Suprapubic skin (tissue), 3 donors: ENCODE data around the gene POLR2M.

Experiments
- CTCF ChIP-seq, 2 donors: fragments of 200-600 bp in 1 of 2; fragments of 450-650 bp in 1 of 2; sonication (generic) in 1 of 2; IDR thresholded peaks; one replicate each; pipeline ENCODE4 v1.5.1; 2016 to 2019; ENCODE audit warnings: antibody characterized with exemption in 2 of 2, mild to moderate bottlenecking in 1 of 2, moderate library complexity in 1 of 2
- EP300 ChIP-seq: sonication (generic); formaldehyde crosslinking; IDR thresholded peaks from one replicate; pipeline ENCODE4 v1.6.1; 2017; ENCODE audit warnings: antibody characterized with exemption
- POLR2A ChIP-seq, 2 donors: fragments of 450-650 bp; IDR thresholded peaks; one replicate each; pipeline ENCODE4 v1.6.1; 2017; ENCODE audit warnings: antibody characterized with exemption in 2 of 2, mild to moderate bottlenecking in 2 of 2, moderate library complexity in 2 of 2

- TF ChIP-seq POLR2A (IDR thresholded peaks at IDR 0.05) (no peak), CTCF (IDR thresholded peaks at IDR 0.05) (no peak), EP300 (no peak)
Observed at GRCh38 chr15:57681011-57681410, 25.5 kb upstream of the POLR2M start.
